ENCODE data around the gene GCLC. TPM values are rescaled to one million over a fixed set of nuclear protein-coding genes. Genes with fewer than 3 reads are reported as not detected.

Gene GCLC
- total RNA-seq, 1 experiment from 2014 or later, result 108 TPM

GRCh38 chr6:53494076-53494475, 50.8 kb downstream of the GCLC start:
- ChIA-PET CTCF (interaction anchor here (0.7 to 6.9 kb wide), 32 partner anchors 10 to 327 kb away, joined by 3 to 197 read pairs (median 5); no protein-coding TSS in a partner anchor), POLR2A (interaction anchor here (0.7 to 3.0 kb wide), 11 partner anchors 43 to 240 kb away, joined by 3 to 45 read pairs (median 3); partner anchors contain the start of gene GCLC)
- no peaks in the 10 kb centered on the region for H3K9me3 Mint-ChIP-seq (ENCODE audit: unreplicated experiment)
- no peak for TF ChIP-seq CTCF (IDR thresholded peaks at IDR 0.05; ENCODE audit: unreplicated experiment)
- intact Hi-C loops (cut with micrococcal nuclease), result loop anchor here (10.0 kb wide), 1 partner anchor 301 kb away; the partner anchor contains the start of gene LRRC1
- H3K4me3 Mint-ChIP-seq (ENCODE audit: unreplicated experiment), result no peak overlapping the region
- peaks cover 33% of the 10 kb centered on the region for H3K36me3 Mint-ChIP-seq (ENCODE audit: insufficient read depth, unreplicated experiment)
- peak overlapping the region; percentile 69 for H3K27ac Mint-ChIP-seq (ENCODE audit: low read depth, unreplicated experiment)
- no TSS peak for BruUV-seq (replicated peaks)
- no peaks in the 10 kb centered on the region for H3K27me3 Mint-ChIP-seq (ENCODE audit: insufficient read depth, unreplicated experiment)
- H3K4me1 Mint-ChIP-seq (ENCODE audit: insufficient read depth, unreplicated experiment), result peaks cover 29% of the 10 kb centered on the region
- DNase-seq (ENCODE audit: unreplicated experiment), result no peak

- H3K36me3 Mint-ChIP-seq (ENCODE audit: insufficient read depth, unreplicated experiment), result peaks cover 28% of the 10 kb centered on the region
Measured at GRCh38 chr6:53493635-53494025, 51.3 kb downstream of the GCLC start.

GRCh38 chr6:53492860-53493634, 51.9 kb downstream of the GCLC start:
- Mint-ChIP-seq H3K27ac (ENCODE audit: low read depth, unreplicated experiment) (no peak overlapping the region), H3K4me1 (ENCODE audit: insufficient read depth, unreplicated experiment) (peaks cover 29% of the 10 kb centered on the region), H3K36me3 (ENCODE audit: insufficient read depth, unreplicated experiment) (peaks cover 24% of the 10 kb centered on the region), H3K9me3 (ENCODE audit: unreplicated experiment) (no peaks in the 10 kb centered on the region), H3K4me3 (ENCODE audit: unreplicated experiment) (peak overlapping the region; percentile 49), H3K27me3 (ENCODE audit: insufficient read depth, unreplicated experiment) (no peaks in the 10 kb centered on the region)
- CTCF ChIA-PET, result interaction anchor here (0.6 to 6.9 kb wide), 54 partner anchors 9 to 489 kb away, joined by 3 to 197 read pairs (median 4); no protein-coding TSS in a partner anchor
- no TSS peak for BruUV-seq (replicated peaks)
- POLR2A ChIA-PET, result interaction anchor here (0.7 to 3.0 kb wide), 16 partner anchors 44 to 241 kb away, joined by 3 to 45 read pairs (median 4); partner anchors contain the start of gene GCLC
- TF ChIP-seq CTCF (IDR thresholded peaks at IDR 0.05; ENCODE audit: unreplicated experiment), result peak; percentile 71
- intact Hi-C loops (cut with micrococcal nuclease), result loop anchor here (1.0 to 10.0 kb wide), 6 partner anchors 51 to 463 kb away; partner anchors contain the start of gene LRRC1
- DNase-seq (ENCODE audit: unreplicated experiment), result peak; percentile 74

More at GRCh38 chr6:53493635-53494025, 51.3 kb downstream of the GCLC start:
- POLR2A ChIA-PET, result interaction anchor here (0.7 to 3.0 kb wide), 13 partner anchors 44 to 241 kb away, joined by 3 to 45 read pairs (median 4); partner anchors contain the start of gene GCLC
- peak overlapping the region; percentile 49 for H3K4me3 Mint-ChIP-seq (ENCODE audit: unreplicated experiment)
- no peak for TF ChIP-seq CTCF (IDR thresholded peaks at IDR 0.05; ENCODE audit: unreplicated experiment)
- H3K27ac Mint-ChIP-seq (ENCODE audit: low read depth, unreplicated experiment), result no peak overlapping the region
- CTCF ChIA-PET, result interaction anchor here (0.7 to 6.9 kb wide), 43 partner anchors 10 to 334 kb away, joined by 3 to 197 read pairs (median 5); no protein-coding TSS in a partner anchor
- peaks cover 29% of the 10 kb centered on the region for H3K4me1 Mint-ChIP-seq (ENCODE audit: insufficient read depth, unreplicated experiment)
- BruUV-seq (replicated peaks), result no TSS peak
- no peaks in the 10 kb centered on the region for H3K27me3 Mint-ChIP-seq (ENCODE audit: insufficient read depth, unreplicated experiment)
- H3K9me3 Mint-ChIP-seq (ENCODE audit: unreplicated experiment), result no peaks in the 10 kb centered on the region
- intact Hi-C loops (cut with micrococcal nuclease), result loop anchor here (1.0 to 10.0 kb wide), 6 partner anchors 51 to 463 kb away; partner anchors contain the start of gene LRRC1
- DNase-seq (ENCODE audit: unreplicated experiment), result no peak

GRCh38 chr6:53487080-53487479, 57.8 kb downstream of the GCLC start:
- no peak overlapping the region for H3K27ac Mint-ChIP-seq (ENCODE audit: low read depth, unreplicated experiment)
- intact Hi-C loops (cut with micrococcal nuclease), result loop anchor here (10.0 kb wide), 1 partner anchor 192 kb away; no protein-coding TSS in a partner anchor
- no TSS peak for BruUV-seq (replicated peaks)
- DNase-seq (ENCODE audit: unreplicated experiment), result no peak
- POLR2A ChIA-PET, result no interaction called here
- H3K36me3 Mint-ChIP-seq (ENCODE audit: insufficient read depth, unreplicated experiment), result no peaks in the 10 kb centered on the region
- no peak for TF ChIP-seq CTCF (IDR thresholded peaks at IDR 0.05; ENCODE audit: unreplicated experiment)
- H3K9me3 Mint-ChIP-seq (ENCODE audit: unreplicated experiment), result no peaks in the 10 kb centered on the region
- CTCF ChIA-PET, result interaction anchor here (1.2 kb wide), 1 partner anchor 197 kb away, joined by 3 read pairs; no protein-coding TSS in a partner anchor
- H3K4me3 Mint-ChIP-seq (ENCODE audit: unreplicated experiment), result no peak overlapping the region
- no peaks in the 10 kb centered on the region for H3K27me3 Mint-ChIP-seq (ENCODE audit: insufficient read depth, unreplicated experiment)
- H3K4me1 Mint-ChIP-seq (ENCODE audit: insufficient read depth, unreplicated experiment), result peaks cover 6% of the 10 kb centered on the region

Data from MCF 10A (cell line).